ENCODE results near the gene BCL2L12.

The BCL2L12 gene

GRCh38 chr19:49665036-49665350 is 740 bp upstream of the BCL2L12 start:
- DNase-seq = no peak

- no peak for DNase-seq
These were observed 349 bp downstream of the BCL2L12 start for GRCh38 chr19:49666120-49666444.

- no peak for DNase-seq
These were observed 1.7 kb downstream of the BCL2L12 start for GRCh38 chr19:49667473-49667872.

GRCh38 chr19:49669516-49669915 is 3.8 kb downstream of the BCL2L12 start:
- DNase-seq = no peak

- peak; percentile 79 to 81 for DNase-seq
These were observed 6.6 kb downstream of the BCL2L12 start for GRCh38 chr19:49672131-49672919.

GRCh38 chr19:49676136-49676783 is 10.5 kb downstream of the BCL2L12 start:
- no peak for DNase-seq

- peak; percentile 100 for DNase-seq
These were observed 11.1 kb downstream of the BCL2L12 start for GRCh38 chr19:49676784-49677230.

GRCh38 chr19:49677231-49677900 is 11.6 kb downstream of the BCL2L12 start, which contains the start of gene PRMT1:
TSS of gene PRMT1 (plus strand) at chr19:49677271. CDS start at chr19:49677281, 10 bp downstream.
- DNase-seq = peak; percentile 56 to 58

GRCh38 chr19:49677901-49678674 is 12.4 kb downstream of the BCL2L12 start:
- DNase-seq = peak; percentile 84 to 87

GRCh38 chr19:49678985-49679770 is 13.4 kb downstream of the BCL2L12 start:
- DNase-seq = no peak

GRCh38 chr19:49679771-49680413 is 14.2 kb downstream of the BCL2L12 start:
- no peak for DNase-seq

GRCh38 chr19:49680421-49681351 is 15.0 kb downstream of the BCL2L12 start:
- DNase-seq = peak; percentile 92

- no peak for DNase-seq
These were observed 16.1 kb downstream of the BCL2L12 start for GRCh38 chr19:49681830-49682229.

GRCh38 chr19:49682274-49682673 is 16.5 kb downstream of the BCL2L12 start:
- no peak for DNase-seq

GRCh38 chr19:49683814-49684250 is 18.1 kb downstream of the BCL2L12 start:
- DNase-seq = no peak

- DNase-seq = no peak
These were observed 18.7 kb downstream of the BCL2L12 start for GRCh38 chr19:49684251-49684982.

- DNase-seq = no peak
These were observed 19.3 kb downstream of the BCL2L12 start for GRCh38 chr19:49684983-49685553.

GRCh38 chr19:49685845-49686332 is 20.2 kb downstream of the BCL2L12 start:
- no peak for DNase-seq

- no peak for DNase-seq
These were observed 20.9 kb downstream of the BCL2L12 start for GRCh38 chr19:49686503-49687088.

Data from CD4-positive, alpha-beta T cell treated with Interleukin-4 for 1 hour (primary cell).